HepG2 (cell line): ENCODE measurements around the gene ROS1. TPM values are rescaled to one million over a fixed set of nuclear protein-coding genes. Genes with fewer than 3 reads are reported as not detected.

Experiments used
- ATAC-seq: fragments of 200-7000 bp; cut with Tn5 transposase; 3 replicates; pipeline ENCODE4 v1.9.1; 2020; ENCODE audit warnings: mild to moderate bottlenecking, moderate library complexity
- BruUV-seq: library from RNA; stranded (reverse); fragments of 400-500 nt; replicated peaks from 2 replicates; lab custom pipeline; 2021; lab: Mats Ljungman, UMichigan
- CTCF ChIA-PET: fragments of 300-600 bp; formaldehyde crosslinking; extraction: SDS; loops from one replicate; lab custom pipeline; 2021; ENCODE audit warnings: low total read pairs, inconsistent platforms, low intra/inter-chr PET ratio; lab: Yijun Ruan, JAX
- POLR2A ChIA-PET: fragments of 350-600 bp; sonication (Branson Sonifier 250); formaldehyde crosslinking; loops from one replicate; lab custom pipeline; 2020; ENCODE audit warnings: antibody characterized with exemption, inconsistent platforms; lab: Yijun Ruan, JAX
- DNase-seq: peaks from one replicate; pipeline ENCODE4 v3.0.0-alpha.2; 2015; ENCODE audit warnings: low spot score
- FAIRE-seq: peaks from 3 replicates; lab custom pipeline; 2011; peaks lifted over from hg19 to GRCh38; lab: Jason Lieb, UNC
- H2AFZ ChIP-seq: one replicate; pipeline ENCODE4 v1.6.1; 2011; ENCODE audit warnings: low read length, inconsistent platforms
- H3K27ac ChIP-seq: fragments of 300-600 bp; 3 replicates; pipeline ENCODE4 v1.8.0; 2011; ENCODE audit warnings: mixed run types, mild to moderate bottlenecking, mixed read lengths, low read length, inconsistent platforms; ENCODE audit not compliant: insufficient read depth; ENCODE audit errors: extremely low read length
- H3K27me3 ChIP-seq, 2 experiments: fragments of 200-600 bp in 1 of 2; 2 replicates in 1 of 2; 3 replicates in 1 of 2; pipeline versions ENCODE4 v1.6.0 to v1.8.0; 2011; ENCODE audit warnings: low read length in 2 of 2, mild to moderate bottlenecking in 2 of 2, moderate library complexity in 2 of 2, inconsistent platforms in 1 of 2; ENCODE audit not compliant: insufficient read depth in 2 of 2, control insufficient read depth in 1 of 2
- H3K36me3 ChIP-seq, 2 experiments: fragments of 200-600 bp in 1 of 2; replicated peaks in 1 of 2; 2 replicates in 1 of 2; 3 replicates in 1 of 2; pipeline versions ENCODE4 v1.5.1 to v1.8.0; 2011; ENCODE audit warnings: low read length in 2 of 2, inconsistent platforms in 1 of 2; ENCODE audit not compliant: insufficient read depth in 2 of 2, control insufficient read depth in 1 of 2
- H3K4me1 ChIP-seq: 2 replicates; pipeline ENCODE4 v1.5.1; 2012; ENCODE audit warnings: low read length, inconsistent platforms; ENCODE audit not compliant: insufficient read depth
- H3K4me2 ChIP-seq: 2 replicates; pipeline ENCODE4 v1.6.0; 2011; ENCODE audit warnings: low read depth, low read length, inconsistent platforms
- H3K4me3 ChIP-seq, 3 experiments: fragments of 200-600 bp in 1 of 3; sonication (generic), shearing (Covaris generic) in 1 of 3; replicated peaks in 1 of 3; 2 replicates each; pipeline ENCODE4 v1.5.1; 2011 to 2016; ENCODE audit warnings: low read length in 3 of 3, inconsistent platforms in 2 of 3, low read depth in 2 of 3, mild to moderate bottlenecking in 2 of 3, control low read depth in 1 of 3, mixed read lengths in 1 of 3; ENCODE audit not compliant: insufficient read depth in 1 of 3
- H3K79me2 ChIP-seq: one replicate; pipeline ENCODE4 v1.6.1; 2011; ENCODE audit warnings: low read length, inconsistent platforms; ENCODE audit not compliant: insufficient read depth
- H3K9ac ChIP-seq: 2 replicates; pipeline ENCODE4 v1.6.0; 2011; ENCODE audit warnings: mild to moderate bottlenecking, low read depth, low read length, inconsistent platforms; ENCODE audit not compliant: insufficient read depth
- H3K9me3 ChIP-seq: 2 replicates; pipeline ENCODE4 v1.5.1; 2012; ENCODE audit warnings: mild to moderate bottlenecking, low read length
- H4K20me1 ChIP-seq: 2 replicates; pipeline ENCODE4 v1.6.0; 2011; ENCODE audit warnings: inconsistent platforms, mild to moderate bottlenecking, low read length, moderate library complexity; ENCODE audit not compliant: insufficient read depth
- ARHGAP35 ChIP-seq: sonication (generic); formaldehyde crosslinking; IDR thresholded peaks from 2 replicates; pipeline ENCODE4 v1.9.0; 2022; ENCODE audit warnings: mild to moderate bottlenecking, inconsistent platforms, moderate library complexity, missing genetic modification reagents, borderline replicate concordance
- GATAD1 ChIP-seq: IDR thresholded peaks from 2 replicates; pipeline ENCODE4 v1.6.1; 2016; ENCODE audit warnings: missing genetic modification reagents, missing compliant biosample characterization
- HDAC6 ChIP-seq: fragments of 200-600 bp; sonication (generic); IDR thresholded peaks from 2 replicates; pipeline ENCODE4 v1.7.0; 2017; ENCODE audit warnings: mild to moderate bottlenecking, antibody characterized with exemption, low read length, low read depth
- NFE2L2 ChIP-seq: fragments of 150-350 bp; IDR thresholded peaks from 2 replicates; pipeline ENCODE4 v1.6.1; 2014; ENCODE audit warnings: low read length
- SMYD3 ChIP-seq: sonication (generic); formaldehyde crosslinking; IDR thresholded peaks from 2 replicates; pipeline ENCODE4 v1.8.1; 2023; ENCODE audit warnings: mild to moderate bottlenecking, missing genetic modification reagents
- WGBS: methylation state at CpG from one replicate; pipeline ENCODE4 v1.1.6; 2017; ENCODE audit warnings: low lambda C conversion rate; 5-methylcytosine and 5-hydroxymethylcytosine counted together
- in situ Hi-C: cut with HindIII; loops from 2 replicates; pipeline ENCODE4 v1.10.0; 2017; ENCODE audit warnings: low pct_unique_long_range_greater_than_20kb; ENCODE audit not compliant: extremely low pct_ligation_motif_present
- intact Hi-C: fragments of 100-400 bp; cut with micrococcal nuclease; formaldehyde crosslinking; loops from one replicate; pipeline ENCODE4 v1.10.0; 2022; ENCODE audit not compliant: unreplicated experiment
- polyA plus RNA-seq, 8 experiments: library from polyadenylated mRNA; depleted of rRNA in 3 of 8; stranded (reverse) in 7 of 8; unstranded in 1 of 8; fragments of >200 nt; fragmentation: Illumina TruSeq in 4 of 8; extraction: Trizol in 4 of 8; gene quantifications; 2 replicates each; pipeline versions ENCODE4 v1.2.1 to v1.2.3, GENCODE V29; 2011 to 2016; ENCODE audit warnings: low read depth in 4 of 8, missing spikeins in 1 of 8, mixed read lengths in 1 of 8; ENCODE audit not compliant: insufficient read depth in 1 of 8
- total RNA-seq, 5 experiments: library from RNA; depleted of rRNA; stranded (reverse); fragments of >200 nt; fragmentation: Illumina TruSeq; extraction: Trizol; gene quantifications; 2 replicates each; pipeline ENCODE4 v1.2.3, GENCODE V29; 2016; ENCODE audit warnings: low read depth in 1 of 5
- TF ChIP-seq, protein P1 (sequence below): sonication (generic); formaldehyde crosslinking; IDR thresholded peaks from 2 replicates; pipeline ENCODE4 v1.4.0; 2020; ENCODE audit warnings: missing genetic modification reagents, borderline replicate concordance
- TF ChIP-seq, protein P2 (sequence below): sonication (generic); formaldehyde crosslinking; IDR thresholded peaks from 2 replicates; pipeline ENCODE4 v1.4.0; 2020; ENCODE audit warnings: missing genetic modification reagents
- TF ChIP-seq, protein P3 (sequence below): sonication (generic); formaldehyde crosslinking; IDR thresholded peaks from 2 replicates; pipeline ENCODE4 v1.8.0; 2022; ENCODE audit warnings: mild to moderate bottlenecking, missing genetic modification reagents; ENCODE audit not compliant: insufficient replicate concordance

Gene ROS1
- total and polyA plus RNA-seq, 2 of the 13 experiments (the other 11 are each of a cell fraction or from before 2014, with no cell fraction given), result not detected

DNA sequence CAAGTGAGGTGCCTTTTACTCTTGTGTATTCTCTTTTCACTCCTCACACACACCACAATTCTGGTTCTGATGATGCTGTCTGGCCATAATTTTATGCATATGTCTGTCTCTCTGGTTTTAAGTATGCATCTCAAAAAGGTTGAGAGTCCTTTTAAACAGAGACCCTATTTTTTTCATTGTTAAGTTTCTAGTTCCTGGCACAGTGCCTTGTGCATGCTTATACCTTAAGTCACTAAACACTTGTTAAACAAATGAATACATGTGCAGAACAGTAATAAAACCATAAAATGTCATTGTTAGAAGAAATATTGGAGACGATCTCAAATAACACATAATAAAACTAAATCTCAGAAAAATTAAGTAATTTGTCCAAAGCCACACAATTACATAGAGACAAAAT, 7.9 kb downstream of the ROS1 start:
- Histone ChIP-seq H2AFZ (no peak overlapping the region), H3K4me3 (no peak overlapping the region), H3K27me3 (peaks cover 2 to 11% of the 10 kb centered on the region in 2 experiments; a peak in 2 of 5 replicates)
- TF ChIP-seq NFE2L2 (no peak), ARHGAP35 (CRISPR knock-in tag) (no peak), GATAD1 (no peak), HDAC6 (no peak), SMYD3 (CRISPR knock-in tag) (no peak)
- TF ChIP-seq, protein P1, sequence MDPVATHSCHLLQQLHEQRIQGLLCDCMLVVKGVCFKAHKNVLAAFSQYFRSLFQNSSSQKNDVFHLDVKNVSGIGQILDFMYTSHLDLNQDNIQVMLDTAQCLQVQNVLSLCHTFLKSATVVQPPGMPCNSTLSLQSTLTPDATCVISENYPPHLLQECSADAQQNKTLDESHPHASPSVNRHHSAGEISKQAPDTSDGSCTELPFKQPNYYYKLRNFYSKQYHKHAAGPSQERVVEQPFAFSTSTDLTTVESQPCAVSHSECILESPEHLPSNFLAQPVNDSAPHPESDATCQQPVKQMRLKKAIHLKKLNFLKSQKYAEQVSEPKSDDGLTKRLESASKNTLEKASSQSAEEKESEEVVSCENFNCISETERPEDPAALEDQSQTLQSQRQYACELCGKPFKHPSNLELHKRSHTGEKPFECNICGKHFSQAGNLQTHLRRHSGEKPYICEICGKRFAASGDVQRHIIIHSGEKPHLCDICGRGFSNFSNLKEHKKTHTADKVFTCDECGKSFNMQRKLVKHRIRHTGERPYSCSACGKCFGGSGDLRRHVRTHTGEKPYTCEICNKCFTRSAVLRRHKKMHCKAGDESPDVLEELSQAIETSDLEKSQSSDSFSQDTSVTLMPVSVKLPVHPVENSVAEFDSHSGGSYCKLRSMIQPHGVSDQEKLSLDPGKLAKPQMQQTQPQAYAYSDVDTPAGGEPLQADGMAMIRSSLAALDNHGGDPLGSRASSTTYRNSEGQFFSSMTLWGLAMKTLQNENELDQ (CRISPR knock-in tag), result no peak
- TF ChIP-seq, protein P2, sequence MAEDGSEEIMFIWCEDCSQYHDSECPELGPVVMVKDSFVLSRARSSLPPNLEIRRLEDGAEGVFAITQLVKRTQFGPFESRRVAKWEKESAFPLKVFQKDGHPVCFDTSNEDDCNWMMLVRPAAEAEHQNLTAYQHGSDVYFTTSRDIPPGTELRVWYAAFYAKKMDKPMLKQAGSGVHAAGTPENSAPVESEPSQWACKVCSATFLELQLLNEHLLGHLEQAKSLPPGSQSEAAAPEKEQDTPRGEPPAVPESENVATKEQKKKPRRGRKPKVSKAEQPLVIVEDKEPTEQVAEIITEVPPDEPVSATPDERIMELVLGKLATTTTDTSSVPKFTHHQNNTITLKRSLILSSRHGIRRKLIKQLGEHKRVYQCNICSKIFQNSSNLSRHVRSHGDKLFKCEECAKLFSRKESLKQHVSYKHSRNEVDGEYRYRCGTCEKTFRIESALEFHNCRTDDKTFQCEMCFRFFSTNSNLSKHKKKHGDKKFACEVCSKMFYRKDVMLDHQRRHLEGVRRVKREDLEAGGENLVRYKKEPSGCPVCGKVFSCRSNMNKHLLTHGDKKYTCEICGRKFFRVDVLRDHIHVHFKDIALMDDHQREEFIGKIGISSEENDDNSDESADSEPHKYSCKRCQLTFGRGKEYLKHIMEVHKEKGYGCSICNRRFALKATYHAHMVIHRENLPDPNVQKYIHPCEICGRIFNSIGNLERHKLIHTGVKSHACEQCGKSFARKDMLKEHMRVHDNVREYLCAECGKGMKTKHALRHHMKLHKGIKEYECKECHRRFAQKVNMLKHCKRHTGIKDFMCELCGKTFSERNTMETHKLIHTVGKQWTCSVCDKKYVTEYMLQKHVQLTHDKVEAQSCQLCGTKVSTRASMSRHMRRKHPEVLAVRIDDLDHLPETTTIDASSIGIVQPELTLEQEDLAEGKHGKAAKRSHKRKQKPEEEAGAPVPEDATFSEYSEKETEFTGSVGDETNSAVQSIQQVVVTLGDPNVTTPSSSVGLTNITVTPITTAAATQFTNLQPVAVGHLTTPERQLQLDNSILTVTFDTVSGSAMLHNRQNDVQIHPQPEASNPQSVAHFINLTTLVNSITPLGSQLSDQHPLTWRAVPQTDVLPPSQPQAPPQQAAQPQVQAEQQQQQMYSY (CRISPR knock-in tag), result no peak
- TF ChIP-seq, protein P3, sequence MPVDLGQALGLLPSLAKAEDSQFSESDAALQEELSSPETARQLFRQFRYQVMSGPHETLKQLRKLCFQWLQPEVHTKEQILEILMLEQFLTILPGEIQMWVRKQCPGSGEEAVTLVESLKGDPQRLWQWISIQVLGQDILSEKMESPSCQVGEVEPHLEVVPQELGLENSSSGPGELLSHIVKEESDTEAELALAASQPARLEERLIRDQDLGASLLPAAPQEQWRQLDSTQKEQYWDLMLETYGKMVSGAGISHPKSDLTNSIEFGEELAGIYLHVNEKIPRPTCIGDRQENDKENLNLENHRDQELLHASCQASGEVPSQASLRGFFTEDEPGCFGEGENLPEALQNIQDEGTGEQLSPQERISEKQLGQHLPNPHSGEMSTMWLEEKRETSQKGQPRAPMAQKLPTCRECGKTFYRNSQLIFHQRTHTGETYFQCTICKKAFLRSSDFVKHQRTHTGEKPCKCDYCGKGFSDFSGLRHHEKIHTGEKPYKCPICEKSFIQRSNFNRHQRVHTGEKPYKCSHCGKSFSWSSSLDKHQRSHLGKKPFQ (CRISPR knock-in tag), result no peak
- TF ChIP-seq, all 625 proteins: peak for 0
- Histone ChIP-seq H4K20me1 (no peaks in the 10 kb centered on the region), H3K36me3 (no peaks in the 10 kb centered on the region), H3K4me2 (no peak overlapping the region), H3K79me2 (no peaks in the 10 kb centered on the region), H3K9me3 (no peaks in the 10 kb centered on the region), H3K4me1 (peaks cover 7% of the 10 kb centered on the region; the same call in 1 of the 2 replicates), H3K9ac (no peak overlapping the region), H3K27ac (no peak overlapping the region)
- ChIA-PET CTCF (no interaction called here), POLR2A (no interaction called here)
- FAIRE-seq (no peak), ATAC-seq (no peak), DNase-seq (no peak)
- 16% methylated on average over 1 of the region's 1 CpG for WGBS
- in situ Hi-C loops, result no loop called here
- BruUV-seq, result no TSS peak
- intact Hi-C loops, result no loop called here
